HG03097 (cell line): ENCODE results near the gene RNF213.

Experiments
- ATAC-seq: cut with Tn5 transposase; IDR thresholded peaks from one replicate; pipeline ENCODE4 v1.9.1; 2021; ENCODE audit not compliant: unreplicated experiment, low FRiP score

RNF213 gene

DNA sequence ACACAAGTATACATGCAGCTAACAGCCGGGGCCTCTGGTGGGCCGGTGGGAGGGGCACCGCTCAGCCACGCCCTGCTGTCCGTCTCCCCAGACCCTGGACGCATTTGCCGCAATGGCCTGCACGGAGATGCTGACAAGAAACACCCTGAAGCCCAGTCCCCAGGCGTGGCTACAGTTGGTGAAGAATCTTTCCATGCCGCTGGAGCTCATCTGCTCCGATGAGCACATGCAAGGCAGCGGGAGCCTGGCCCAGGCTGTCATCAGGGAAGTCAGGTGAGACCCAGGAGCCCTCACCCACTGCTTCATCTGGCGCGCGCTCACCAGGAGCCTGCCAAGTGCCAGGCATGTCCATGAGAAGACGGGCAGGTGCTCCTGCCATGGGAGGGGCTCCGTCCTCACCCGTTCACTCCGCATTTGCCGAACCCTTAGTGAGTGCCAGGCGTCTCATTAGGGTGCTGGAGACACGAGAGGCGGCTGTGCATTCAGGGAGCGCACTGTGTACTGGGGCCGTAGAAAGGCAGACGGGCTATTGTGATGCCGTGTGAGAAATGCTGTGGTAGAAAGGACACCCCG is 103.0 kb downstream of the RNF213 start:
- no peak for ATAC-seq

DNA sequence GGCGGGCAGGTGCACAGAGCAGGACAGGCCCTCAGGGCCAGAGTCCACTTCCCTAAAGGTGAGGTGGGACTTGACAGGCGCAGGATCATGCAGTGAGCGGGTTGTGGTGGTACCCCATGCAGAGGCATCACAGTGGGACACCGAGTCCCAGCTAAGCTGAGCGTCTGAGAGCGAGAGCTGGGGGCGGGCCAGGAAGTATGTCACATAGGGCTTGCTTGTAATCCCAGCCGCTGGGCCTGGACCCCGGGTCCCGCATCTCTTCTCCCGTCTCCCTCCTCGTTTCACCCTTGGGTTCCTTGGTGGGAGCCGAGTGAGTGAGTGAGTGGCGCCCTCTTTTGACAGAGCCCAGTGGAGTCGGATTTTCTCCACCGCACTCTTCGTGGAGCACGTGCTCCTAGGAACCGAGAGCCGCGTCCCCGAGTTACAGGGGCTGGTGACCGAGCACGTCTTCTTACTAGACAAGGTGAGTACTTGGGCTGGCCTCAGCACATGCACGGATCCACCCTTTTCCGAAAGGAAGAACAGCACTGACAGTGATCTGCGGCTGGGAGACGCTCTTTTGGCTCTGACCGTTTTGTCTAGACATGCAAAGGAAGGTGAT is 103.5 kb downstream of the RNF213 start:
- ATAC-seq = no peak

DNA sequence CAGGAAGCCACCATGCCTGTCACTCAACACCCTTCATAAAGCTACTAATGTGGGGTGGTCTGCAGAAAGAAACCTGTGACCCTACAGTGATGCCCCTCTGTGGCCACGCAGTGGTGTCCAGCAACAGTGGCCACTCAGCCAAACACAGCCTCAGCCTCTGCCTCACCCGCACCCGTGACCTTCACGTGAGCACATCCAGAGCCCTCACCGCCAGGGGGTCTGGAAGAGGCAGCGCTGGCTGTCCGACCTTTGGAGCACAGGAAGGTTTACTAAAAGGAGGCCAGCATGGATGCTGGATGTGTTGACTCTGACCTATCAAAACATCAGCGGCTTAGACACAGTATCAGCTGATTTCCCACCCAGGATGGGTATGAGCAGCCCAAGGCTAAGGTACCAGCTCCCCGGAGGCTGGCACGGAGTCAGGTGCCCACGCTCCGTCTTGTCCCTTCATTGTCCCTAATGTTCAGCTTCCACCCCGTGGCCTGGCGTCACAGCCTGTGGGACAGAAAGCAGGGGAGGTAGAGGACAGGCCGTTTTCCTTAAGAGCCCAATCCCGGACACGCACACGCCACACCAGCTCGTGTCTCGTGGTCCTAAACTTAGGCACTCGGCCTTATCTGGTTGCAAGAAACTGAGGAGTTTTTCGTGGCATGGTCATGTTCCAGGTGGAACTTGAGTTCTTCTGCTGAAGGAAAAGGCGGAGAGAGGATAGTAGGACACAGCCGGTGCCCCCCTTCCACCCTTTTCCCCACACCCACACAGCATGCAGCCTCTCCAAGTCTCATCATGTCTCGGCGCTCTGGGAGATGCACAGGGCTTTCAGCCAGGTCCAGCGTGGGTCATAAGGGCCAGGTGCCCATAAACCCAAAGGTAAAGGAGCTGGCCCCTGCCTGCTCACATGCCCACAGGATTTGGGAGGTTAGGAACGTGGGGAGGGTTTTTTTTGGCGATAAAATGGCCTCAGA is 104.6 kb downstream of the RNF213 start:
- ATAC-seq = no peak

DNA sequence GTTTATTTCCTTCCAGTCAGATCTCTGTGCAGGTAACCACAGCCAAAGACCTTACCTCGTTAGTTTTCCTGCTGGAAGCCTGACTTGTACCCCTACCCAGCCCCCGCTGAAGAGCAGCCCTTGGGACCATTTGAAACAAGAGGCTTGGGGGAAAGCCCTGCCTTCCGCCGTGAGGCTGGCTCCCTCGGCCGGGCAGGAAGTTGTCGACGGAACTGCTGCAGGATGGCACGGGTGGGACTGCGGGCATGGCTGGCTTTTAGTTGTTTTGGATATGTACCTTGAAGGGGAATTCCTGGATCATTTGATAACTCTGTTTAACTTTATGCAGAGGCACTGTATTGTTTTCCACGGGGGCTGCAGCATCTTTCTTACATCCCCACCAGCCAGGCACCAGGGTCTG is 105.3 kb downstream of the RNF213 start:
- no peak for ATAC-seq

DNA sequence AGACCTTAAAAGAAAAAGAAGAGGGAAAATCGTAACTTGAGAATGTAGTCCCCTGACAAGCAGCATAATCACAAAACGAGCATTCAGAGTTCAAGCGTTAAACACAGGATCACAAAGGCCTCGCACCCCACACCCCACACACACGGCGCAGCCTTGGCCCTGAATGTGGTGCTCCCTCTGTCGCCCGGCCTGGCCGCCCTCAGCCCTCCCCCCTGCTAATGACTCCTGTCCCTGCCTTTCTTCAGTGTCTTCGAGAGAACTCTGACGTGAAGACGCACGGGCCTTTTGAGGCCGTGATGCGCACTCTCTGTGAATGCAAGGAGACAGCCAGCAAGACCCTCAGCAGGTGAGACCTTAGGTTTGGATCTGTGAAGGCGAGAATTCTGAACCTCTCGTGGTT is 106.9 kb downstream of the RNF213 start:
- ATAC-seq = no peak

DNA sequence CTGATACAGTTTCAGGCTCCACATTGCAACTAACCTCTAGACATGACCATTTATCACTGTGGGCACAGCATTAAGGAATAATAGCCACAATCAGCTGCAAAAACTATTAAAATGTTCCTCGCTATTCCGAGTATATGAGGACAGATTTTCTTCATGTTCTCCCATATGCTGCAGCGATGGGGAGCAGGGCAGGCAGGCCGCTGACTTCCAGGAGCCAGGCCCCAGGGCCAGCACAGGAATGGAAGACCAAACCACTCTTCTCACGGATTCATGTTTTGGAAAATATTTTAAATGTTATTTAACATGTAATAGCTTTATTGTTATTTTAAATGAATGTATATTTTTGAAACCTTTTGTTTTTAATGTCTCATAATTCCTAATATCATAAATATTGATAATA is 110.5 kb downstream of the RNF213 start:
- ATAC-seq = no peak

DNA sequence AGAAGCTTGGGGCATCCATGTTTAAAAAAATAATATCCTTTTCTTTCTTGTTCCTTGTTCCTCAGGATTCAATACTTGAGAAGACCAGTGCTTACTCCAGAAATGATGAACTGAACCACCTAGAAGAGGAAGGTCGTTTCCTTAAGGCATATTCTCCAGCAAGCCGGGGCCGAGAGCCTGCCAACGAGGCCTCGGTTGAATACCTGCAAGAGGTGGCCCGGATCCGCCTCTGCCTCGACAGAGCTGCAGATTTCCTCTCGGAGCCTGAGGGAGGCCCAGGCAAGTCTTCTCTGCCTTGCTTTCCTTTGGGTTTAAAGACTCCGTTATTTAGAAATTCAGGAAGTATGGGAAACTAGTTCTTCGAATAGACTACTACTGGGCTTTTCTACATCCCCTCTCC is 111.8 kb downstream of the RNF213 start:
- no peak for ATAC-seq

DNA sequence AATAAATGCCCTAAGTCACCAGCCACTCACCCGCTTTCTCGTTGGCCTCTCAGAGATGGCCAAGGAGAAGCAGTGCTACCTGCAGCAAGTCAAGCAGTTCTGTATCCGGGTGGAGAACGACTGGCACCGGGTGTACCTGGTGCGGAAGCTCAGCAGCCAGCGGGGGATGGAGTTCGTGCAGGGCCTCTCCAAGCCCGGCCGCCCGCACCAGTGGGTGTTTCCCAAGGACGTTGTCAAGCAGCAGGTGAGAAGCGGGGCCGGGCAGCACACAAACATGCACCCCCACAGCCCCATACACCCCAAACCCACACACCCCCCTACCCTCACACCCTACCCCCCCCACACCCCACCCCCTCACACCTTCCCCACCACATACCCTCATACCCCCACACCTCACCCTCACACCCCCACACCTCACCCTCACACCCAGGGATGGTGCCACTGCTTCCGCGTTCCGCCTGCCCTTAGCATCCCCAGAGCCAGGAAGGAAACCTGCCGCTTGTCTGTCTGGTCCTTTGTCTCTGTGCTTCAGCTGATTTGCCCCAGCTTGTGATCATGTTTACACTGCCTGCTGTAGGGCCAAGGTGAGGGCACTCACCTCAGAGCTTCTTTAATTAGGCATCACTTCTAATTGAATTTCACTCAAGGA is 112.4 kb downstream of the RNF213 start:
- ATAC-seq = no peak

DNA sequence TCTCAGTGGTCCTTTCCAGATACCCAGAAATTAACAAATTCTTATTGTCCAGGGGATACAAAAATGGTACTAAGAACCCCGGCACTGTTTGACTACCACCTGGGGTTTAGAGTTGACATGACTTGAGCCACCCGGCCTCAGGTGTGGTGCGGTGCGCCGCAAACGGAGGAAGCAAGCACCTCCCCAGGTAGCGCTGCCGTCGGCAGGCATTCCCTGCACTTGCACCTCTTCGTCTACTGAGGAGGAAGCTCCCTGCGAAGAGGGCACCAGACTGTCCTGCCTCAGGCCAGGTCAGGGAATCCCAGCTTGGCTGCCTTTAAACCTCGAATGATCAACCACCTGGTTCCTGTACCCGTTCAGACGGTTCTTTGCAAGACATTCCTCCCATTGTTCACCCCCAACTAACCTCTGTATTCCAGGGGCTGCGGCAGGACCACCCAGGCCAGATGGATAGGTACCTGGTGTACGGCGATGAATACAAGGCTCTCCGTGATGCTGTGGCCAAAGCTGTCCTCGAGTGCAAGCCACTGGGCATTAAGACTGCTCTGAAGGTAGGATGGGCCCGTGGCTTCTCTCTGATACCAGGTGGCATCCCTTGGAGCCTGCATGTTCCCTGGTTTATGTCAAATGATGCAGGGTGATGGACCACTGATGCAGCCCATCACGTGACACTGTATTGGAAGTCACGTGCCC is 113.5 kb downstream of the RNF213 start:
- ATAC-seq = no peak

DNA sequence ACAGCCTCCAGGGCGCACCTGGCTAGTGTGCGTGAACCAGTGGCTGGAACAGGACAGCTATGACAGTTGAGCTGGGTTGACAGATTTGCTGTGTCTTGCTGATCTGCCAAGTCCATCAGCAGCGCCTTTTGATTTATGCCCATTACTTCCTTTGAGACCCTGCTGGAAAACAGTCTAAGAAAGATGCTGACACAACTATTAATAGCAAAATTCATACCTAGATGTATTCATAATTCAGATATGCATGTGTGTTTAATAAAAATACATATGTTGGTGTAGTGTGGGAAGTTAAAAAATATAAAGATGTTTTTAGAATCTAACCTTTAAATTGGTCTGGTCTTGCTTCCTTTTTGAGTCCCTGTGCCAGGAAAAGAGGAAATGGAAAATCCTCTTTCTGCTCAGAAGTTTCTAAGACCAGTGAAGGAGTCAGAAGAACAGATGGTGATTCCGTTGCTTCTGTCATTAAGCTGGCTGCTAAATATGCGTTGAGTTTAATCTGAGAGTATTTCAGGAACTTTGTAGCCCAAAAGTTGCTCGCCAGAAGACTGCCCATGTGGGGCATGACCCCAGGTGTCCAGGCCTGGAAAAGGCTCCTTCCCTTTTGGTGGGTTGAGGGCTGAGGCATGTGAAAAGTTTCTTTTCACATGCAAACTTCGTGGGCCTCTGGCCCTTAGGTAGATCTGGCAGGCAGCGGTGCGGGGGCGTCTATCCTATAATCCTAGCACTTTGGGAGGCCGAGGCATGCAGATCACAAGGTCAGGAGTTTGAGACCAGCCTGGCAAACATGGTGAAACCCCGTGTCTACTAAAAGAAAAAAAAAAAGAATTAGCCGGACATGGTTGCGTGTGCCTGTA is 114.3 kb downstream of the RNF213 start:
- no peak for ATAC-seq

DNA sequence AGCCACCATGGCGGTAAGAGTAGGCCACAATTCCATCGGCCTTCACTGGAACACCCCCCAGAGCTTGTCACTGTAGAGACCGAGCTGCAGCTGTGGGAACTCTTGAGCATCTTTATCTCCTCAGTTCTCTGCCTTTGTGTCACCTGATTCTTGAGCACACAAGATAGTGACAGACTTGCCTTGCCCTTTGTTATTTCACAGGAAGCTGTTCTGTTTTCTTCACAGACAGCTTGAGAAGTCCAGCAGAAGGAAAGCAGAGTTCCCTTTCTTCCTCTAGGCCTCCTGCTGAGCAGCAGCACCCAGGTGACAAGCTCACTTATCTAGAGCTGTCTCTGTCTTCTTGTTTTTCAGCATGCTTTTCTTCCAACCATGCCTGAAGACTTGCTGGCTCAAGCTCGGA is 115.9 kb downstream of the RNF213 start:
- ATAC-seq = no peak

DNA sequence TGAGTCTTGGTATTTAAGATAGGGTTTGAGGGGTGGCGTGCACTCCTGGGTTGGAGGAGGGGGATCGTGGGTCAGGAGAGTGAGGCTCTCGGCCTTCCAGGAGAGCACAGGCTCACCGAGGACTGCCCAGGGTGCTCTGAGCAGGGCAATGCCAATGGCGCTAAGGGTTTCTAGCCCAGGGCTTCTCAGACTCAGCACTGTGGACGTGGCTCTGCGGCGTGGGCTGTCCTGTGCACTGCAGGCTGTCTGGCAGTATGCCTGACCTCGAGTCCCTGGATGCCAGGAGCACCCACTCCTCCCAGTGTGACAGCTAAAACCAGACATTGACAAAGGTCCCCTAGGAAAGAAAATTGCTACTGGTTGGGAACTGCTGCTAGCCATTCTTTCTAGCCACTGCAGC is 117.1 kb downstream of the RNF213 start:
- ATAC-seq = no peak

DNA sequence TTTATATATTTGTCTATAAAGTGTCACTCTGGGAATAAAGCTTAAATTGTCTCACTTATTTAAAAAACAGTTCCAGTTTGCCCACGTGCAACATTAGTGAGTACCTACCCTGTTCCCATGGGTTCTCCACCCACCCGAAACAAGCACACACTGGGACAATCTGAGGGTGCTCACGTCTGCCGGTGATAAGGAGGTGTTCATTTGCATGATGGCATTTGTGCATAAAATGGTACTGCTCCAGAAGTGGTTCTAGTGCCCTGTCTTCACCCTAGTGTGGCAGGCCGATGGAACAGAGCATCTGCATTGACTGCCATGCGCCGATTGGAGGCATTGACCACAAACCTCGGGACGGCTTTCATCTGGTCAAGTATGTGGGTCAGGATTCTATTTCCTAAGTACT is 118.7 kb downstream of the RNF213 start:
- ATAC-seq = no peak

DNA sequence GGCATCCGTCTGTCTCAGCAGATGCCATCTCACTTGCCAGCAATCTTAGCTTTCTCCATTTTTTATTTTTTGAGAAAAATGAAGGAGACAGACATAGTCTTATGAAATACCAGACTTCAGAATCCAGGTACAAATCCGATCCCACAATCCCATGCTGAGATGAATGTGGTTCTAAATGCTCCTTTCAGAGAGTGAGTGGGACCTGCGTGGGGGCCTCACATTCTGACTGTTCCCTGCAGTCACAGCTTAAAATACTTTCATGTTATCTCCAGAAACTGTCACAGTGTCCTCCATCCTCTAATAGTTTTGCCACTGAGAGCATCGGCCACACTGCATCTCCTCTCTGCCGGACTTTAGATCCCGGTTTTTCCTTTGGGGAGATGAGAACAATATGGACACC is 119.4 kb downstream of the RNF213 start:
- no peak for ATAC-seq

DNA sequence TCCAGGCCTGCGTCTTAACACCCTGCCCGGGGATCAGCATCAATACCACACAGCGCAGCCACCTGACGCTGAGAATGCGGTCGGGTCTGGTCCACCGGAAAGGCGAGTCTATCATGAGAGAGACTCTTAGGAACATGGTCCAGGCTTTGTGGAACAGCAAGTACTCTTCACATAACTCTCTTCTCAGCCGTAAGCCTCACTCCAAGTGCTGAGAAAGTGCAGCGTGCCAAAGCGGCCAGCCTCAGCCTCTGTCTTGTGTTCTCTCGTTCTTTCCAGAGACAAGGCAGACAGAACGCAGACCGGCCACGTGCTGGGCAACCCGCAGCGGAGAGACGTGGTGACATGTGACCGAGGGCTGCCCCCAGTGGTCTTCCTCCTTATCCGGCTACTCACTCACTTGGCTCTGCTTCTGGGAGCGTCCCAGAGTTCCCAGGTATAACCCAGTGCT is 119.9 kb downstream of the RNF213 start:
- no peak for ATAC-seq

DNA sequence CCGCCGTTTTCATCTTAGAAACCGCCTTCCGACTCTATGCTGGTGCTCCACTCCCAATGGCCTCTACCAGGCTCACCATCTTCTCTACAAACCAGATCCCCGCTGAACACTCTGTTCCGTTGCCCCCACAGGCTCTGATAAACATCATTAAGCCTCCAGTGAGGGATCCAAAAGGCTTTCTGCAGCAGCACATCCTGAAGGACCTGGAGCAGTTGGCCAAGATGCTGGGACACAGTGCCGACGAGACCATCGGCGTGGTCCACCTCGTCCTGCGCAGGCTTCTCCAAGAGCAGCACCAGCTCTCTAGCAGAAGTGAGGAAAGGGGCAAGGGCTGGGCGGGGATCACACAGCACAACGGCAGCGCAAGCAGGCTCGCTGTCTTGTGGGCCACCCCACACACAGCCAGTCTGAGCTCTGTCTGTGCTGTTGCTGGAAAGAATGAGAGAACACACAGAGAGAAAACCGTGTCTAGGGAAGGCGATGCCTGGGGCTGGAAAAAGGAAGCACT is 120.8 kb downstream of the RNF213 start:
- no peak for ATAC-seq

DNA sequence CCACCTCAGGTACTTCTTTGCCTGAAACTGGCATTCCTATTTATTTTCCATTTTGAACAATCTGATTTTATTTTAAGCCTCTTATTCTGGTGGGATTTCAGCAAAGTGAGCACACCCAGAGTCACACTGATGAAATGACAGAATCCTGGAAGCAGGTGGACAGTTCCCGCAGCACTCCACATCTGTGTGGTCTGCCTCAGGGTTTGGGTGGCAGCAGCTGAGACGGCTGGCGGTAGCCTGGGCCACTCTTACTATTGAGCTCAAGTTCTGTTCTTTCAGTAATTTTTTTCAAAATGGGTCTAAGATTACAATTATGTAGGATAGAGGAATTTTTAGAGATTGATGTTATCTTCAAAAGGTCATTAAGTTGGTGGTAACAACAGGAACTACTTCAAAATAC is 121.8 kb downstream of the RNF213 start:
- ATAC-seq = no peak

DNA sequence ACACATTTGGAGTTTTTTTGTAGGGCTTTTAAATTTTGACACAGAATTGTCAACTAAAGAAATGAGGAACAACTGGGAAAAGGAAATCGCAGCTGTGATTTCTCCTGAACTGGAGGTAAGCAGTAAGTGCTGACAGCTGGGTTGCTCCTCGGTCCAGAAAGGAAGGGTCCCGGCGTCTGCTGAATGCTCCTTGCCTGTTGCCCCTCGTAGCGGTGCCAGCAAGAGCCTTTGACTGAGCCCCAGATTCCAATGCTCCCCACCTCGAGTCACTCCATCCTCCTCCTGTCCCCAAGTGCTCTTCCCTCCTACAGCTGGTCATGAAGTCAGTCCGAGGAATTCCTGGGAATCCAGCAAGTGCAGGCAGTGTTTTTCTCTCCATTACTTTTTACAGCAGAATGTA is 122.3 kb downstream of the RNF213 start:
- no peak for ATAC-seq
